ENCODE data around the gene ADCY7.

DNA sequence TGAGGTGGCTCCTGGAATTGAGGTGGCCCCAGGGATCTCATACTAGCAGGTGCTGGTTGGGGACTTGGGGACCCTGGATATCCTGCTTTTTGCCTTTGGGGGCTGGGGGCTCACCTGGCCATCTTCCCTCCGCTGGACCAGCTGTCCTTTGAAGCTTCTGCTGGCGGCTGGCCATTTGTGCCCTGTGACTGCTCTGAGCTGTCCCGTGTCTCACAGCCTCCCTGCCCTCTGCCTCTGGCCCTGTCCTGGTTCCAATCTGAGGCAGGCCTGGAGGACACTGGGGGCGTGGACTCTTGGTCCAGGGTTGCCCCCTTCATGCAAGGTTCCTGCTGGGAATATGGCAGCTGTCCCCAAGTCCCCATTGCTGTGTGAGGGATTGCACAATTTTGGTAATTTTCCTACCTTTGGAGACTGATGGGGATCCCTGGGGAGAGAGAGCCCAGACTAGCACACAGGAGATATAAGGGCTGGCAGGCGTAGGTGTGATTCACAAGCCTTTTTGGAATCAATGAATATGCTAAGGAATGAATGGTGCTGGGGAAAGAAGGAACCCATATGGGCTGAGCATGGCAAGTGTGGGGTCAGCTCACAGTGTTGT, 19.2 kb downstream of the ADCY7 start:
- TF ChIP-seq, protein P1, sequence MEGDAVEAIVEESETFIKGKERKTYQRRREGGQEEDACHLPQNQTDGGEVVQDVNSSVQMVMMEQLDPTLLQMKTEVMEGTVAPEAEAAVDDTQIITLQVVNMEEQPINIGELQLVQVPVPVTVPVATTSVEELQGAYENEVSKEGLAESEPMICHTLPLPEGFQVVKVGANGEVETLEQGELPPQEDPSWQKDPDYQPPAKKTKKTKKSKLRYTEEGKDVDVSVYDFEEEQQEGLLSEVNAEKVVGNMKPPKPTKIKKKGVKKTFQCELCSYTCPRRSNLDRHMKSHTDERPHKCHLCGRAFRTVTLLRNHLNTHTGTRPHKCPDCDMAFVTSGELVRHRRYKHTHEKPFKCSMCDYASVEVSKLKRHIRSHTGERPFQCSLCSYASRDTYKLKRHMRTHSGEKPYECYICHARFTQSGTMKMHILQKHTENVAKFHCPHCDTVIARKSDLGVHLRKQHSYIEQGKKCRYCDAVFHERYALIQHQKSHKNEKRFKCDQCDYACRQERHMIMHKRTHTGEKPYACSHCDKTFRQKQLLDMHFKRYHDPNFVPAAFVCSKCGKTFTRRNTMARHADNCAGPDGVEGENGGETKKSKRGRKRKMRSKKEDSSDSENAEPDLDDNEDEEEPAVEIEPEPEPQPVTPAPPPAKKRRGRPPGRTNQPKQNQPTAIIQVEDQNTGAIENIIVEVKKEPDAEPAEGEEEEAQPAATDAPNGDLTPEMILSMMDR (IDR thresholded peaks at IDR 0.05 in 2 of 3, conservative IDR thresholded peaks at IDR 0.05 in 1 of 3; ENCODE audit: insufficient read depth in 2 of 3, low read depth in 1 of 3, low read length in 3 of 3): no peak
- no peak for TF ChIP-seq LARP7 (IDR thresholded peaks at IDR 0.05)
- no peak for TF ChIP-seq EZH2 (IDR thresholded peaks at IDR 0.05; ENCODE audit: borderline replicate concordance, low read depth, low read length)
- TF ChIP-seq TOE1 (IDR thresholded peaks at IDR 0.05; ENCODE audit: borderline replicate concordance): no peak
- TF ChIP-seq TOE1 (CRISPR knock-in tag; IDR thresholded peaks at IDR 0.05; ENCODE audit: borderline replicate concordance, low read depth): no peak
- no peak for TF ChIP-seq ASH1L (IDR thresholded peaks at IDR 0.05; ENCODE audit: borderline replicate concordance, low read depth, partially characterized antibody)
- TF ChIP-seq ZNF146 (CRISPR knock-in tag; IDR thresholded peaks at IDR 0.05; ENCODE audit: unreplicated experiment): no peak
- TF ChIP-seq FOS (IDR thresholded peaks at IDR 0.05; ENCODE audit: extremely low read depth, insufficient read length): no peak
- no peak for TF ChIP-seq ZKSCAN1 (IDR thresholded peaks at IDR 0.05; ENCODE audit: low read depth, low read length)
